GM19193 (cell line): ENCODE data around the gene GALNT8.

ENCODE experiments used
- POLR2A ChIP-seq: IDR thresholded peaks from 4 replicates; pipeline ENCODE4 v1.6.1; 2011; ENCODE audit not compliant: insufficient read depth, insufficient read length; ENCODE audit errors: extremely low read depth

GALNT8 gene

GRCh38 chr12:4734625-4735340, 14.6 kb downstream of the GALNT8 start:
- no peak for TF ChIP-seq POLR2A

GRCh38 chr12:4736091-4736490, 15.9 kb downstream of the GALNT8 start:
- TF ChIP-seq POLR2A: no peak

GRCh38 chr12:4738541-4738940, 18.3 kb downstream of the GALNT8 start:
- TF ChIP-seq POLR2A: no peak

DNA sequence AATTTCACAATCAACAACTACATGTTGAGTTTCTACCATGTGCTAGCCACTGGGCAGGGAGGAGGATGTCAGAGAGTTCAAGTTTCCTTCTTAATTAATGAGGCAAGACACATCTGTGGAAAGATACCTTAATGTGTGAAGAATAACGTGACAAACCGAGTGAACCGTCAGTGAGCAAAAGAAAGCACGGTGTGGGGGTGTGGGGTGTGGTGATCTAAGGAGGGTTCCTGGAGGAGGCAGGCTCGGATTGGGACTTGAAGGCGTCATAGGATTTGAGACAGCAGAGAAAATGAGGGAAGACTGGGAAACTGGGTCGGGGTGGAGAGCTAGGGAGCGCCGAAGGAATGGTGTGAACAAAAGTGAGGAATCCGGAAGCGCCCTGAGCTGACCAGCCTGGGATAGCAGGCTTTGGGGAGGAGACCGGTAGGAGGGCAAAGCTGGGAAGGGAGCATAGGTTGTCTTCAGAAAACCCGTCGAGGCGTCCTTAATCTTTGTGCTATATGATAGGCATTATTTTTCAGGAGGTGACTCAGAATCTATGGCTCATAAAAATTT, 22.3 kb downstream of the GALNT8 start:
- no peak for TF ChIP-seq POLR2A

DNA sequence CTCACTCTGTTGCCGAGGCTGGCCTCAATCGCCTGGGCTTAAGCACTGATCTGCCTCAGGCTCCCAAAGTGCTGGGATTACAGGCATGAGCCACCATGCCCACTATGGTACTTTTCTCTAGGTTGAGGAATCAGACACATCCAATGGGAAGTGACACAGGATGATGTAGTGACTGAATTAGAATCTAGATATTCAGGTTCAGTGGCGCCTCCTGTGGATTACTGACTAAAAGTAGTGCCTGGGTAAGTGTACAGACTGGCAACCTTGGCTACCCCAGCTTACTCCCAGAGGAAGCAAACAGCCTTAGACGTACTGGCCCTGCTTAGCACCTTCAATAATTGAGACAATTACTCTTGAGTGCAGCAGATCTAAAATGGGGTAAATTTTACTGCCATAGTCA, 22.8 kb downstream of the GALNT8 start:
- TF ChIP-seq POLR2A: no peak

GRCh38 chr12:4744709-4745108, 24.5 kb downstream of the GALNT8 start:
- TF ChIP-seq POLR2A: no peak

GRCh38 chr12:4745249-4745648, 25.0 kb downstream of the GALNT8 start:
- TF ChIP-seq POLR2A: no peak

- TF ChIP-seq POLR2A: no peak
These were observed 42.6 kb downstream of the GALNT8 start for GRCh38 chr12:4762773-4763172.

DNA sequence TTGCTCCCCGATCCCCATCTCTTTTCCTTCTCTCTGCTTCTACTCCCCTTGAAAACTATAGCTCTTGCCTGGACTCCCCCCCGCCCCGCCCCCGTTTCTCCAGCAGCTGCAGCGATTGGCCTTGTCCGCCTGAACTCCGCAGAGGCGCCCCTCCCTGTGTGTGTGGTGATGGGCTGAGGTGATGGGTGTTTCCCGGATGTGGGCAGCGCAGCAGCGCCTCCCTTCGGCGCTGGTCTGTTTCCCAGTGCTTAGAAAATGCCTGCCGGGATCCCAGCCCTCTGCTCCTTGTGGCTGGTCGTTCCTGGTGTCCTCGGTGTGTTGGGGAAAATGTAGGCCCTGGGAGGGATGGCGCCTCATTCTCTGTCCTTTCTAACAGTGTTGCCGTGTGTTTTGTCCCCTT, 43.3 kb downstream of the GALNT8 start:
- TF ChIP-seq POLR2A: no peak

DNA sequence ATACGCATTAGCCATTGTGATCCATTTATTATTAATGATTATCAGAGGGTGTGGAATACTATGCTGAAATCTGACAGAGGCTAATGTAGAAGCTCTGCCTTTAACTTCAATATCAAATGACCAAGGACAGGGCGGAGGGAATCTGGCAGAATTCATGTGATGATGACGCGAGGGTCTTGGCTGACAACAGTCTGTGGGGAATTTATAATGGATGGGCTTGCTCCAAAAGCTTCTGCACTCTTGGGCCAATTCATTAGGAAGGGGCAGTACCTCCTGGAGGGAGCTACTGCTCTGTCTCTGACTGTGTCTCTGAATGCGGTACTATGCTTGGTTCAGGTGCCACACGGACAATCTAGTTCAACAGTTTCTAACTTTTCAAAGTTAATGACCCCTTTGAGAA, 46.2 kb downstream of the GALNT8 start:
- no peak for TF ChIP-seq POLR2A

GRCh38 chr12:4767186-4767585, 47.0 kb downstream of the GALNT8 start:
- TF ChIP-seq POLR2A: no peak

DNA sequence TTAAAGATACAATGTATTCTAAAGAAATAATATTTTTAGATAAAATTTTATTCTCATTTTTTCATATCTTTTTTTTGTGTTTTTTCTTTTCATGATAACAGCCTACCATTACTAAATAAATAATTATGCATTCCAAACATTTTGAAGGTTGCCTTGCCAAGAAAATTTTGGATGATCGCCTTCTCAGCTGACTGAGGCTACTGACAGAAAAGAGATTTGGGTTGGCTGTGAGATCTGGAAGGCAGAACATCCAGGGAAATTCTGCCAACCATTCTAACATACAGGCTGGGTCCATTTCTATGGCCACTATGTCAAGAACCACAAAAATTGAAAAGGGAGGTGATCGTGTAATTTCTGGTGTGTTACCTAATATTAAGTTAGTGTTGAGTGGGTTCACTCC, 48.1 kb downstream of the GALNT8 start:
- no peak for TF ChIP-seq POLR2A

DNA sequence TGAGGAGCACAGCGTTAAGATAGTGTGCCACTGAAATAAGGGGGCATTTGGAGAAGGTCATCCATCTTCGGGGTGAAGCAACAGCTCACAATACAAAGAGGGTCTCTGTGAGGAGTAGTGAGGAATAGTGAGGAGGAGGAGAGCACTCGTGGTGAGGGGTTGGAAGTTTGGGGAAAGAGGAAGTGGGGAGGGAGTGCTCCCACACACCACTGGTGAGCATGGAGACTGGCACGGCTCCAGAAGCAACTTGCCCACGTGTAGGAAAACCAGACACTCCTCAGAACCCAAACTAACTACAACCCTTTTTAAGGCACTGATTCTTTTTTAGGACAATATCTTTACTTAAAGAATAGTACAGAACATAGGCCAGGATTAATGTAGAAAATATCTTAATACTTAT, 48.9 kb downstream of the GALNT8 start:
- no peak for TF ChIP-seq POLR2A

GRCh38 chr12:4771172-4771959, 51.2 kb downstream of the GALNT8 start:
- TF ChIP-seq POLR2A: no peak

- TF ChIP-seq POLR2A: no peak
These were observed 51.9 kb downstream of the GALNT8 start for GRCh38 chr12:4771960-4772566.

- no peak for TF ChIP-seq POLR2A
These were observed 55.7 kb downstream of the GALNT8 start for GRCh38 chr12:4775936-4776335.

DNA sequence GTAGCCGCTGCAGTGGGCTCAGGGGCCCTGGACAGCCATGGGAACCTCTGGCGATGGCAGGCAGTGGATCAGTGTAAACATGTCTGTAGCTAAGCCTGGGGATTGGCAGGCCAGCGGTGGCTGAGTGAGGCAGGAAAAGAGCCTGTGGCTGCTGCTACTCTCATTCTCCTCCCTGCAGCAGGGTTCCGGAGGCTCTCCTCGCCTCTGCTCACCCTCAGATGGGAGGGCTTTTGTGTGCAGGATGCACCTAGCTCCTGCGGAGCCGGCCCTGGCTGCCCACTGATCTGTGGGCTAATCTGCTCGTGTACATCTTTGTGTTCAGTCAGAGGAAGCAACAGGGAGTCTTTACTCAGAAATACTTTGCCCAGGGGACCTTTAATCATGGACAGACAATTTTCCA, 59.5 kb downstream of the GALNT8 start:
- no peak for TF ChIP-seq POLR2A
